Left lung (tissue), 10 donors: ENCODE results near the gene ARL5A. TPM values are rescaled to one million over a fixed set of nuclear protein-coding genes. Genes with fewer than 3 reads are reported as not detected.

Source experiments
- ATAC-seq: fragments of 200-7000 bp; cut with Tn5 transposase; one replicate; pipeline ENCODE4 v1.9.1; 2020; ENCODE audit warnings: moderate library complexity
- DNase-seq, 4 donors: peaks; one replicate each; pipeline ENCODE4 v3.0.0-alpha.2; 2013 to 2020
- H3K27ac ChIP-seq, 2 donors: fragments of 200-600 bp; sonication (generic) in 1 of 2; one replicate each; pipeline versions ENCODE4 v1.5.0 to v1.8.0; 2020 to 2021
- H3K27me3 ChIP-seq, 2 donors: fragments of 200-600 bp; sonication (generic) in 1 of 2; one replicate each; pipeline versions ENCODE4 v1.5.0 to v1.8.0; 2020 to 2021
- H3K36me3 ChIP-seq, 2 donors: fragments of 200-600 bp; sonication (generic) in 1 of 2; one replicate each; pipeline versions ENCODE4 v1.5.0 to v1.8.0; 2020 to 2021
- H3K4me1 ChIP-seq, 2 donors: fragments of 200-600 bp; one replicate each; pipeline ENCODE4 v1.8.0; 2021
- H3K4me3 ChIP-seq, 2 donors: fragments of 200-600 bp; sonication (generic) in 1 of 2; one replicate each; pipeline versions ENCODE4 v1.5.0 to v1.8.0; 2020 to 2021; ENCODE audit warnings: mild to moderate bottlenecking in 1 of 2
- H3K9me3 ChIP-seq, 2 donors: fragments of 200-600 bp; sonication (generic) in 1 of 2; one replicate each; pipeline versions ENCODE4 v1.5.0 to v1.8.0; 2020 to 2021
- intact Hi-C, 2 donors: fragments of 100-400 bp; cut with DNase I; formaldehyde crosslinking; loops; one replicate each; pipeline versions ENCODE4 v1.11.2 to v1.14.2; 2022
- polyA plus RNA-seq, 6 donors: library from polyadenylated mRNA; unstranded; fragments of 120-200 nt; gene quantifications; one replicate each; pipeline ENCODE4 v1.2.1, GENCODE V29; 2013; ENCODE audit not compliant: insufficient read length in 6 of 6
- total RNA-seq, 2 donors: library from RNA; stranded (reverse); fragmentation: NEBNext Ultra II Directional; extraction: Animal tissue kit (Norgen Biotek cat#: 25700); gene quantifications; one replicate each; pipeline ENCODE4 v1.2.1, GENCODE V29; 2021
- TF ChIP-seq, protein P1 (sequence below), 2 donors: fragments of 200-600 bp; sonication (generic) in 1 of 2; IDR thresholded peaks; one replicate each; pipeline versions ENCODE4 v1.5.0 to v1.8.0; 2021; ENCODE audit warnings: antibody characterized with exemption in 2 of 2
- donor health status: DM: no; HTN: yes; CAD: no.
- donor health status: DM: no; HTN: no; CAD: no.

Gene ARL5A
- total and polyA plus RNA-seq, 8 donors: 41.2 to 58.0 (median 48.6) TPM

DNA sequence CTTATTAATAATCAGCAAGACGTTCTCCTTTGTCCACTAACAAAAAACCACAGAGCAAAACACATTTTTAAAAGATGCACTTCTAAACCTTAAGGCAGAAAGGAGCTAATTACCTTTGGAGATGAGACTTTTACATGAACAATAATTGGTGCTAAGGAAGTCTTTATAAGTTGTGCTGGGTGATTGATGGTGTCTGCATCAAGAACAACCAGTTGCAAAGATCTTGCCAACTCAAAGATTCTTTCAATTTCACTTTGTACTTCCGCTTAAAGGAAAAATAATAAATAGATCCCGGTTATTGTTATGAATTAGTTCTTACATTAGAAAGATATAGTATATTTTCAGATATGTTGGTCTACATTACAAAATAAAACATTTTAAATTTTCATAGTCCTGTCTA, 26.9 kb upstream of the ARL5A start:
- no peak for DNase-seq
- no peaks in the 10 kb centered on the region for H3K4me1 ChIP-seq
- no peak for ATAC-seq
- H3K9me3 ChIP-seq: no peaks in the 10 kb centered on the region
- H3K27ac ChIP-seq: no peak overlapping the region
- H3K36me3 ChIP-seq: no peaks in the 10 kb centered on the region
- no peaks in the 10 kb centered on the region for H3K27me3 ChIP-seq
- H3K4me3 ChIP-seq: no peak overlapping the region
- intact Hi-C loops: no loop called here
- TF ChIP-seq, protein P1, sequence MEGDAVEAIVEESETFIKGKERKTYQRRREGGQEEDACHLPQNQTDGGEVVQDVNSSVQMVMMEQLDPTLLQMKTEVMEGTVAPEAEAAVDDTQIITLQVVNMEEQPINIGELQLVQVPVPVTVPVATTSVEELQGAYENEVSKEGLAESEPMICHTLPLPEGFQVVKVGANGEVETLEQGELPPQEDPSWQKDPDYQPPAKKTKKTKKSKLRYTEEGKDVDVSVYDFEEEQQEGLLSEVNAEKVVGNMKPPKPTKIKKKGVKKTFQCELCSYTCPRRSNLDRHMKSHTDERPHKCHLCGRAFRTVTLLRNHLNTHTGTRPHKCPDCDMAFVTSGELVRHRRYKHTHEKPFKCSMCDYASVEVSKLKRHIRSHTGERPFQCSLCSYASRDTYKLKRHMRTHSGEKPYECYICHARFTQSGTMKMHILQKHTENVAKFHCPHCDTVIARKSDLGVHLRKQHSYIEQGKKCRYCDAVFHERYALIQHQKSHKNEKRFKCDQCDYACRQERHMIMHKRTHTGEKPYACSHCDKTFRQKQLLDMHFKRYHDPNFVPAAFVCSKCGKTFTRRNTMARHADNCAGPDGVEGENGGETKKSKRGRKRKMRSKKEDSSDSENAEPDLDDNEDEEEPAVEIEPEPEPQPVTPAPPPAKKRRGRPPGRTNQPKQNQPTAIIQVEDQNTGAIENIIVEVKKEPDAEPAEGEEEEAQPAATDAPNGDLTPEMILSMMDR (IDR thresholded peaks at IDR 0.05): no peak

DNA sequence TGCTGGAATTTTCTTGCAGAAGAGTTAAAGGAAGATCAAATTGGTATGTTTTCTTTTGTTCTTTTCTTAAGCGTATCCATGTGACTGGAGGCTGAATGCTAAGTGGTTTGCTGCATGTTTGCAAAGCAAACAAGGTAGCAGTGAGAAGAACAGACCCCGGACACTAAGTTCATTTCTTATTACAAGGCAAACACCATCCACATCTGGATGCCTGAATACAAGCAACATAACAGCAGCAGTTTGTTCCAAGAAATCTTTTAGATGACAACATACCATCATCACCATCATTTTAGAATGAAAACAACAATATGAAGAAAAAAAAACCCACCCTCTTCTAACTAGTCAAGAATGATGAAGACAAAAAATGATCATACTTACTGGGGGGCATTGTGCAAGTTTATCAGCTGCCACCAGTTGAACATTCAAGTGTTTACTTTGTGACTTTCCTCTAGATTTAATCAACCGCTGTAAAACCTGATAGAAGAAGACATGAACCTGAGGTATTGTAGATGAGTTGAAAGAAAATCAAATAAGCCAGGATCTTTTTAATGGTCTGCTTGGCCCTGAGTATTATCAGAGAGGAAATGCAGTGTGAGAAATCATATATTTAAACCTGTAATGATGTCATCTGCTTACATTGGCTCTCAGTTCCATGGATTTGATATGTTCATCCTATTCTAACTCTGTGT, 25.0 kb upstream of the ARL5A start:
- DNase-seq (no peak), ATAC-seq (no peak)
- Histone ChIP-seq H3K36me3 (no peaks in the 10 kb centered on the region), H3K27me3 (no peaks in the 10 kb centered on the region), H3K4me1 (no peaks in the 10 kb centered on the region), H3K4me3 (no peak overlapping the region), H3K9me3 (no peaks in the 10 kb centered on the region), H3K27ac (no peak overlapping the region)
- intact Hi-C loops: no loop called here
- TF ChIP-seq, protein P1 (IDR thresholded peaks at IDR 0.05): no peak

DNA sequence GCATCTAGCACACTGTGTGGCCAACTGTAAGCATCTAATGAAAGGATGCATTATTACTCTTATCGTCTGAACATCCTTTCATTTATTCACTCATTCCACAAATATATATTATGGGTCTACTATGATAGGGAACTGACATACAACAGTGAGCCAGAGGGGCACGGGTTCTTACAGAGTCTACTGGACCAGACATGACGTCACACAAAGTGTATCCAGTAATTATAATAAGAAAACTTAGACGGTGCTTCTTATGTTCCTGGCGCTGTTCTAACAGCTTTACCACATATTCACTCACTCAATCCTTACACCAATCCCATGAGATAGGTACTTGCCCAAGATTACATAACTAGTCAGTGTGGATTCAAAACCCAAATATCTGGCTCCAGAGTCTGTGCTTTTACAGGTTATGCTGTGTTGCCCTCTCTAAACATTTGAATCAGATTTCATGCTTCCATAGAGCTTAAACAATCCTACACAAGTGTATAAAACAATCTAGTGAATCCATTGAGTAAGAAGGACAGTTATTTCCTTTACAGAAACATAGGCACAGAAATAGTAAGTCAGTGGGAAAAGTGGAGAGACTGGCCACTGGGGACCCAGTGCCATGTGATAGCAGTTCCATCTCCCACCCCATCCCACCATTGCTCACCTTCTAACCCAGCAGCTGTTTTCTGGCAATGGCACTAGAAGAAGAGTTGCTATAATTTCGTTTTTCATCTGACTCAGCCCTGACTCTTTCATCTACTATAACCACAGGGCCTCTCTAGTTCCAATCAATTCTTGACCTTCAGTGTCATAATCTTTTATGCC, 24.2 kb upstream of the ARL5A start:
- Histone ChIP-seq H3K4me1 (no peaks in the 10 kb centered on the region), H3K27ac (no peak overlapping the region), H3K27me3 (no peaks in the 10 kb centered on the region), H3K9me3 (no peaks in the 10 kb centered on the region), H3K36me3 (no peaks in the 10 kb centered on the region), H3K4me3 (no peak overlapping the region)
- ATAC-seq: no peak
- TF ChIP-seq, protein P1 (IDR thresholded peaks at IDR 0.05): no peak
- intact Hi-C loops: no loop called here
- DNase-seq: no peak

DNA sequence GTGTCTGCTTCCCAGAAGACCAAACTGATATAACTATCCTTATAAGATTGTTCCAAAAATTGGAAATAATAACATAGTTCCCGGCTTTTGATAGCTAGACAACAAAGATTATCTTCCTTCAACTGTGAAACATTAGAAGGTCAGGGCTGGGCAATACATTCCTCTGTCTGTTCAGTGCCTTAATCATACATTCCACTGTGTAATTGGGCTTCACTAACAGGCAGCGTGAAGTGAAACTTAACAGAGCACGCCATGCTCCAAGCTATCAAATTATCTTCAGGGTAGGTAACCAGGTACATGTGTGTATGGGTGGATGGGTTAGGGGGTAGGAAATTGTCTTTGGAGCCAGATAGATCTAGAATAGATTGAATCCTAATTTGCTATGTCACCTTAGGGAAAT, 23.5 kb upstream of the ARL5A start:
- Histone ChIP-seq H3K36me3 (no peaks in the 10 kb centered on the region), H3K4me3 (no peak overlapping the region), H3K4me1 (no peaks in the 10 kb centered on the region), H3K9me3 (no peaks in the 10 kb centered on the region), H3K27me3 (no peaks in the 10 kb centered on the region), H3K27ac (no peak overlapping the region)
- intact Hi-C loops: no loop called here
- DNase-seq (no peak), ATAC-seq (peak; percentile 29)
- TF ChIP-seq, protein P1 (IDR thresholded peaks at IDR 0.05): no peak

DNA sequence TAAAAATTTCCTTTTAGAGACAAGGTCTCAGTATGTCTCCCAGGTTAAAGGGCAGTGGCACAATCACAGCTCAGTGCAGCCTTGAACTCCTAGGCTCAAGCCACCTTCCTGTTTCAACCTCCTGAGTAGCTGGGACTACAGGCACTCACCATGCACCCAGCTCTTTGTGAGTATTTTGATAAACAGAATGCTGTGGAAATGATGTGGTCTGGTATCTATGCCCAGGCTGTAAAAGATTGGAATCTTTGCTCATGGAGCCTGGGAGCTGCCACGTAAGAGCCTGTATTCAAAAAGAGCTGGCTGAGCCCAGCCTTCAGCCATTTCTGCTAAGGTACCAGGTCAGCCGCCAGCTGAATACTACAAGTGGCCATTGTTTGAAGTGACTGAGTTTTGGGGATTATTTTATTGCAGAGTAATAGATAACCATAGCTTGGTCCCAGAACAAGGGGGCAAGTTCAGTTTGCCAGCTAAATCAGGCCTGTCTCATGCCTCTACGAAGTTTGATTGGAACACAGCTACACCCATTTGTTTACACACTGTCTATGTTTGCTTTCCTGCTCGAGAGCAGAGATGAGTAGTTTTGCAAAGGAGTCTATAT, 21.3 kb upstream of the ARL5A start:
- Histone ChIP-seq H3K4me3 (no peak overlapping the region), H3K27ac (peak overlapping the region in 1 of 2 donors; percentile 60), H3K36me3 (no peaks in the 10 kb centered on the region), H3K4me1 (no peaks in the 10 kb centered on the region), H3K9me3 (no peaks in the 10 kb centered on the region), H3K27me3 (no peaks in the 10 kb centered on the region)
- intact Hi-C loops: no loop called here
- TF ChIP-seq, protein P1 (IDR thresholded peaks at IDR 0.05): no peak
- ATAC-seq (peak; percentile 90), DNase-seq (no peak)
